Posterior cingulate gyrus (tissue), 11 donors: ENCODE results near the gene MAFF.

Source experiments
- DNase-seq, 10 donors: peaks; one replicate each; pipeline versions ENCODE4 v3.0.0 to v3.0.0-alpha.2; 2020 to 2021; ENCODE audit warnings: mixed read lengths in 3 of 10
- intact Hi-C: fragments of 100-400 bp; cut with DNase I; formaldehyde crosslinking; loops from one replicate; pipeline ENCODE4 v1.15.1; 2023

MAFF gene

DNA sequence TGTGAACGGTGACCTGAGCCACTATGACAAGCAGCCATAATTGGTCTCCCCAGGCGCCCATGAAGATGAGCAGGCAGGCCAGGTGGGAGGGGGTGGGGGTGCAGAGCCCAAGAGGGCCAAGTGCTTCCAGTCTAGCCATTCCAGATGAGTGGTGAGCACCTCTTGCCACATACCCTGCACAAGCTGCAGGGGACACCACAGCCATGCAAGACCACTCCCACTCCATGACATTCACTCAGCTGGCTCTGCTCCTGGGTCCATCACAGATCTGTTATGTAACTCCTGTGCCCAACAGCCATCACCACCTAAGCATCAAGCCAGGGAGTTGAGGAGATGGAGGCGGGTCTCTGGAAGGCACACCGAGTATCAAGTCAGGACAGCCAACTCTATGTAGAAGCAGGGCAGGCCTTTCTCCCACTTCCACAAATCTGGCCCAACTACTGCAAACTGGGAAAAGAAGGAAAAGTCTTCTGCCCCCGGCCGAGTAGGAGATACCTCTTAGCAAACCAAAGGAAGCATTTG lies 62.6 kb downstream of the MAFF start:
- intact Hi-C loops = no loop called here
- DNase-seq = no peak
